ENCODE results near the gene HAND2.
A peak's percentile ranks its signal among the peaks of the same experiment; 100 is the strongest.

Gene HAND2

DNA sequence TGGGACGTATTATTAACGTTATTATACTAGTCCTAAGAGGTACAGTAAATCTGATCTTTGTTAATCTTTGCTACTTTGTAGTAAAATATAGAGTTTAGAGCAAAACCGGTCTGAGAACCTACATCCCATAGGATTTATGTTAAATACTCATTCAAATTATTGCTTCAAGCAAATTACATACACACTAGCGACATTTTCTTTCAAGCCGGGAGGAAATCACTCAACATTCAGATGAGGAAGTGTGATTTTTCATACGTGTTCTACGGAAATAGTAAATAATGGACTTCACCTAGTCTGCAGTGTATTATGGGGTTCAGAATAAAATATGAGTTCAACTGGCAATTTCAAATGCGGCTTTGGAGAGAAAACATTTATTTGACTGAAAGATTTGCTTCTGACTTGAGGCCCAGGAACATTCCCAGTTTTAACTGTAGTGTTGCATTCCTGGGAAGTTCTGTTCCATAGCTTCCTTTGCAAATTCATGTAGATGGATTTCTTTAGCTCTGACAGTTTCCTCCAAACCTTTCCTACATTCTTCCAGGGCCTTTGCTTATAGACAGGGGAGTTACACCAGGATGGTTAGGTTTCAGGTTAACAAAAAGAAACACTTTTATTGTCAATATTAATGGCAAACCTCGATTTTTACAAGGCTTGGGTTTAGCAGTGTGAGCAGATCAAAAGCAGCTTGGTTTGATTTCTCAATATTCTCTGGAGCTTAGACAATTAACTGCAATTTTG is 5.3 kb upstream of the HAND2 start:
- no peak for DNase-seq

DNA sequence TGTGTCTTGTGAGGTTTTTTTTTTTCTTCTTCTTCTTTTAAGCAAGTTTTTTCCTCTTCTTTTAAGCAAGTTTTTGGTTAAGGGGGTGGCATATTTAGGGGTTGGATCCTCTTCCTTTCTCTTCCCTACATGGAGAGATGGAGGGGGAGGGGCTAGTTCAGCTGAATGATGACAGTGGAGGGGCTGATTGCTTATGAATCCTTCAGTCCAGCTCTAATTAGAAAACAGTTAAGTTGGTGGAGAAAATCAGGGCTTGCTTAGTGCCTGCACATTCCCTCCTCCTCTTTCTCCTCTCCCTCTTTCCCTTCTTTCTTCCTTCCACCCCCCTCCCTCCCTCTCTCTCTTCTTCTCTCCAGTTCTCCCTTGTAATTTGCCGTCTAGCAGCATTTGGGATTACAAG is 4.4 kb upstream of the HAND2 start:
- DNase-seq, result no peak

DNA sequence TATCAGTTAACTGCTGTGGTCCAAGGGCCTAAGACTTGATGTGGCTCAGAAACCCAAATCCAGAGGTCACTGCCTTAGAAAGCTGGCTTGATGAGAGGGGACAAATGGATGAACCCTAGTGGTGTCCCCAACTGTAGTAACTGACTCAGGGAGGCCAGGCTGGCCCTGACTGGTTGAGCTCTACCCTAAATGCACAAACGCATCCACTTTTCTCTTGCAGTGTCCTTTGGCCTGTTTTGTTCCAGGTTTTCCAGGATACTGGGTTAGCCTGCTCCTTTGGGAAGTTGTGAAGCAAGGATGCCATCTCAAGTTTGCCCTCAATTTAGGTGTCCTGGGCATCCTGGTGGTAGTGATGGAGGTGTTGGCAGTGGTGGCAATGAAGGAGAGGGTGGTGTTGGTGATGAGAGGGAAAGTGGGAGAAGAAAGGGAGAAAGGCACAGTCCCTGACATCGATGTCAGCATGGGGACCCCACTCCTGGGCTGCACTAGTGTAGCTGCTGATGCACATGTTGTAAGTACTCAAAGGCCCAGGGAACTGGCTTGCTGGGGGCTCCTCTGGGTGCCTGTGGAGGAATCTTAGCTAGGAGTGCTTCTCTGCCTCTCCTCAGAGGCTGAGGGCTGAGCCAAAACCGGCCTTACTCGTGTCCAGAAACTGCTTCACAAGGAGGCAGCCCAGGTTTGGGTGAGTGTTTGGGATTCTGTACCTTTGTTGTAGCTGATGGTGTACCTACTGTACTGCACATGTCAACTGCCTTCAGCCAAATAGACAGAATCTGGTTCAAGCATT is 2.9 kb upstream of the HAND2 start:
- DNase-seq, result no peak

DNA sequence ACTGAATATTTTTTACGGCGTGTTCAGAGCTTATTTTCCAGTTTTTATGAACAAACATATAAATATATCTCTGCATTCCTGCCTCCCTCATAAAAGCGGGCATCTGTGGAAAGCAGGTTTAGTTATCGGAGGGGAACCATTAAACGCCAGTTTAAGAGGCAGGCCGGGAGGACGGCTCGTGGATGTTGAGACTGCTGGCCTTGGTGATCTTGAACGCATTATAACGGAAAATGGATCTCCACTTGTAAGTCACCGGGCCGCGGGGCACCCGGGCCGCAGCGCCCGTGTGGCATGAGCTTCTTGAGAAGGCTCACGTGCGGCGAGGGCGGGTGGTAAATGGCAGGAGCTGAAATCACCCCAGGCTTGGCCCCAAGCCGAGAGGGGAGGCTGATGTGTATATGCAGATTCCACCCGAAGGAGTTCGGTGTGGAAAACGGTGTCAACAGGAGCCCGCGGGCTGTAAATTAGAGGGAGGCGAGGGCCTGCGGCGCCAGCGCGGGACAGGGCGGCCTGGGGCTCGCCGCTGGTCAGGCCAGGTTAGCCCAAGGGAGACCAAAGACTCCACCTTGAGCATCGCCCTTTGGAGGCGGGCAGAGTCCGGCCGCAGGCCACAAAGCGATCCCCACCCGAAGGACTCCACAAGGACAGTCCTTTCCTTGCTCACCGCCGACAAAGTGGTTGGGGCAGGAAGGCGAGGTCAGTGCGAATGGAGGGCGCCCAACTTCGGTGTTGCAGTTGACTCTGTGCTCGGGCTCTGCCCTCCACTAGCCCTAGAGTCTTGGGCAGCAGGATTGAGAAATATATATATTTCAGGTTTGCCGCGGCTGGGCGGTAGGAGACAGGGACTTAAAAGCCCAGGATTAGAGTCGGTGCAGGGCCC is 1.3 kb upstream of the HAND2 start:
- no peak for DNase-seq

DNA sequence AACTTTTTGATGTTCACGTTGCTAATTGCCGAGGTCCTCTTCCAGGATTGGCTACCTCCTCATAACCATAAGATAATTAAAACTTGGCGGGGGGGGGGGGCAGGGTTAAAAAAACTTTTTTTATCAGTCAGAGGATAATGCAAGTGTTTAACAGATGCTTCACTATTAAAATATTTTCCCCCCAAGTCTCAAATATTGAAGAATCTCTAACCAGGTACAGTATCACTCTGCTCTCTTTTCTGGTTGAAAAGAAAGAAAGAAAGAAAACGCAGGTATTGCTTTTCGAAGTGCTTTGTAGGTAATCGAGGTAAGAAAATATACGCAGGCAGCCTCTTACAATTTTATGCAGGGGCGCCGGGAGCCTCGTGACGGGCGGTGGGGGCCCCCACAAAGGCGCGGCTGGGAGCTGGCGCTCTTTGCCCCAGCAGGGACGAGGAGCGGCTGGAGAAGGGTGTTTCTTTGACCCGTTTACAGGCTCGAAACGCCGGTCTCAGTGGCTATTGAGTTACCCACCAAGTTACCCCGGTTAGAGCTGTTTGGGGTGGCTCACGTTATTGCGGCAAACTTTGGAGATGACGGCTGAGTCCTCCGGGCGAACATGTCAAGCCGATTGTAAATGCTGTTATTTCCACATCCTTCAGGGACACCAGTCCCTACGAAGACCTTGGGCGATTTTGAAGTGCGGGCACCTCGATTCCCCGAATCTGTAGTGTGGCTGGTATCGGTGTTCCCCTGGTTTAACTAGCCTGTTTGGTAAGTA is 477 bp upstream of the HAND2 start:
- no peak for DNase-seq

DNA sequence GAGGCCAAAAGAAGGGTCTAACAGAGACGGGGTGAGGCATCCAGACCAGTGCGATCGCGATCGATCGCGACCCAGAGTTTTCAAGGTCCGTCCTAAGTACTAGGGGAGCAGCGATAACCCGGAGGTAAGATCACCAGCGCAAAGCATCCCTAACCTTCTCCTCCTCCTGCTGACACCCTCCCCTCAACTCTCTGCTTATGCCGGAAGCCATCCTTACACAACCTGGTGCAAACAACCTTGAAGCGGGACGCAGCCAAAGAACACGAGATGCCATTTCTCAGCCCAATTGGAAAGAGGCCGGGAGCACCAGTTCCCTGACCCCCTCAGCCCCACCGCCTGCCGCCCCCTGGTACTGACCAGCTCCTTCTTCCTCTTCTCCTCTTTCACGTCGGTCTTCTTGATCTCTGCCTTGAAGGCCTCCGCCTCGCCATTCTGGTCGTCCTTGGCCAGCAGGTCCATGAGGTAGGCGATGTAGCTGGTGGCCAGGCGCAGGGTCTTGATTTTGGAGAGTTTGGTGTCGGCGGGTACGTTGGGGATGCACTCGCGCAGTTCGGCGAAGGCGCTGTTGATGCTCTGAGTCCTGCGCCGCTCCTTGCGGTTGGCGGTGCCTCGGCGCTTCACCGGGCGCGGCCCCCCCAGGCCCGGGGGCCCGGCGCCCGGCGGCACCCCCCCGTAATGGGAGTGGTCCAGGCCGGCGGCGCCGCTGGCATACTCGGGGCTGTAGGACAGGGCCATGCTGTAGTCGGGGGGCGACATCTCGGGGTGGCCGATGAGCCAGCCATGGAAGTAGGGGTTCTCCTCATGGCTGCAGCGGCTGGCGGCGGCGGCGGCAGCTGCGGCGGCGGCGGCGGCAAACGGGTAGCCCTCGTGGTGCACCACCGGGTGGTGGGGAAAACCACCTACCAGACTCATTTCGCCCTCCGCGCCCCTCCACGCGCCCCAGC is 1.4 kb downstream of the HAND2 start:
- DNase-seq, result no peak

DNA sequence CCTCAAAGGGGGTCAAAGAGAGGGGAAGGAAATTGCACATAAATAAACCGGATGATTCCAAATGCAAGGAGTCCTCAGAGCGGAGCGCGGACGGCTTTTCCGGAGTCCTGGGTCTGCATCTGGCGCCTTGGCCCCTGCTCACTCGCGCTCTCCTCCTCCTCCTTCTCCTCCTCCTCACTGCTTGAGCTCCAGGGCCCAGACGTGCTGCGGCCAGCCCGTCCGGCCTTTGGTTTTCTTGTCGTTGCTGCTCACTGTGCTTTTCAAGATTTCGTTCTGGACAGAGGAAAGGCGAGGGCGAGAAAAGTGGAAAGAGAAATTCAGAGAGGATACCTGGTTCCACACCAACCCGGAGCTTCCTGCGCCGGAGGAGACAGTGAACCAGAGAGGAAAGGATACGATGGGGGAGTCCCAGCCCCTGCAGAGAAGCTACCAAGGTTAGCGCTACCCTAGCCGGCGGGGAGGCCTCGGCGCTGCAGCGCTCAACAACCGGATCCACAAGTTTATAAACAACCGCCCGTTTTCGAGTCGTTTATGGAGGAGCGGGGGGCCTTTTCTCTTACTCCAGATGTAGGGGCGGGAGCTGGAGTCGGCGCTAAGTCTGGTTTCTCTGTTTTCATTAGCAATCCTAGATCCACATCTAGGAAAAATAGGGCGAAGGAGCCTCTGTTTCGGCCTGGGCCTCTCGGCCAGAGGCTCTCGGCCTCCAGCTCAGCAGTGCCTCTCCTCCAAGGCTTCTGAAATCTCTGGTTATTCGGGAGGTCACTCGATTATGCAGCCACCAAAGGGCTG is 2.7 kb downstream of the HAND2 start:
- no peak for DNase-seq

DNA sequence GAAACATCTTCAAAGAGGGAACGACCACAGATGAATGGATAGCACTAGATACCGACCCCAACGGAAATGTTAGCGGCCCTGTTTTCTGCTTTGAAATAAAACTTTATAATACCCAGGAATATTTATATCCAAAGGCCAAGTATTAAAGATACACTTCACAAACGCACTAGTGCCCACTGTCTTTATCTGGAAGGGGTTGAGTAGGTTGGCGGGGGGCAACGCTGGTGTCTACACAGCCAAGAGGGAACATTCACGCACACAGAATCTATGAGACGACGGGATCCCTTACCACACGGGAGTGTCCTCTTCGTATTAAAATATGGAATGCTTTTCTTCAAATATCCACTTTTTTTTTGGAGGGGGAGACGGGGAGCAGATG is 3.3 kb downstream of the HAND2 start:
- DNase-seq, result no peak

DNA sequence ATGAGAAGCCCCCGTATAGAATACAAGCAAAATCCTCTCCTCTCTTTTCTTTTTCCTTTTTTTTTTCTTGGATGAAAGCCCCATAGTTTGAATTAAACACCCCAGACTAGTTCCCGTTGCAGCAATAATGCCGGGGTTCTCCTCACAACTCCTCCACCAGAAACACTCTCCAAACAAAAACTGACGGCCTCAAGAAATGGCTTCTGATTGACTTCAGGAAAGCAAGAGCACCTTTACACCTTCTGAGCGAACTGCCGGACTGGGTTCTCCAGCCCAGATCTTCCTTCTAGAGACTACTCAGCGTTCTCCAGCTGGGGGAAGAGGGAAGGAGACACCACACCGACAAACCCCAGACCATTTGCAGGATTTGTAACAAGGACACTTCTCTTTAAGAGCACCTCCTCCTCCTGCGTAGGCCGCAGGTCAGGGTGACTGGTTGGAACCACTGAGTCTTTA is 4.0 kb downstream of the HAND2 start:
- DNase-seq, result no peak

DNA sequence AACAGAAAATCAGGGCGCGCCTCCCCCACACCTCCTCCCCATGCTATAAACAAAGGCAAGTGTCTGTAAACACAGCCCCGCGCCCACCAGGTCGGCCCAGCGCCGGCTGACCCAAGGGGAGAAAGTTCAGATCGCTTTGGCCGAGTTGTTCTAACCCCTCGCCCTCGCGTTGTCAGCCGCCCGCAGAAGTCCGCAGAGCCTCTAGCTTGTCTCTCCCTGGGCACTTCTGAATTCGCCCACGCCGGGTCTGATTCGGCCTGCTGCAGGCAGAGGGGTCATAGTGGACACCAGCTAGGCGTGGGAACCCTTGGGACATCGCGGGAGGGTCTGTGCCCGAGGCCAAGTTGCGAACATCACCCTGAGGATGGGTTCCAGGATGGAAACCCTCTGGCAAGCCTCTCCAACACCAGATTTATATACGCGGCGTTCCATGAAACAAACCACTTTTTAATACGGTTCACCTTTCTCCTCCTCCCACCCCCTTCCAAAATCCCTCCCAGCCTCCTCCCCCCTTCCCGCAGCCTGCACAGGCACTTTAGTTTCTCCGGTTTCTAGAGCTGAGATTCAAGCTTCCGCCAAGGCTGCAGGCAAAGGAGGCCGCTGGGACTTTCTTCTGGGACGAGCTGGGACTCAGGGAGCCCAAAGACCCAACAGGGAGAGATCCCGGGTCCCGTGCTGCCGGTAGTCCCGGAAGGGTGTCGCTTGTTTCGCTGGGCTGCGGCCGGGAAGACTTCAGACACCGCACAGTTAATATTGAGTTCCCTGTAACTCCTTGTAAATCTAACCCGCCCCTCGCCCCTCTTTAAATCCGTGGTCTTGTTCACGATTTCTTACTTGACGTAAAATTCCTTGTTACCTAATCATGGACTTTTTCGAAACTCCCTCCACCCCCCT is 4.7 kb downstream of the HAND2 start:
- DNase-seq, result no peak

DNA sequence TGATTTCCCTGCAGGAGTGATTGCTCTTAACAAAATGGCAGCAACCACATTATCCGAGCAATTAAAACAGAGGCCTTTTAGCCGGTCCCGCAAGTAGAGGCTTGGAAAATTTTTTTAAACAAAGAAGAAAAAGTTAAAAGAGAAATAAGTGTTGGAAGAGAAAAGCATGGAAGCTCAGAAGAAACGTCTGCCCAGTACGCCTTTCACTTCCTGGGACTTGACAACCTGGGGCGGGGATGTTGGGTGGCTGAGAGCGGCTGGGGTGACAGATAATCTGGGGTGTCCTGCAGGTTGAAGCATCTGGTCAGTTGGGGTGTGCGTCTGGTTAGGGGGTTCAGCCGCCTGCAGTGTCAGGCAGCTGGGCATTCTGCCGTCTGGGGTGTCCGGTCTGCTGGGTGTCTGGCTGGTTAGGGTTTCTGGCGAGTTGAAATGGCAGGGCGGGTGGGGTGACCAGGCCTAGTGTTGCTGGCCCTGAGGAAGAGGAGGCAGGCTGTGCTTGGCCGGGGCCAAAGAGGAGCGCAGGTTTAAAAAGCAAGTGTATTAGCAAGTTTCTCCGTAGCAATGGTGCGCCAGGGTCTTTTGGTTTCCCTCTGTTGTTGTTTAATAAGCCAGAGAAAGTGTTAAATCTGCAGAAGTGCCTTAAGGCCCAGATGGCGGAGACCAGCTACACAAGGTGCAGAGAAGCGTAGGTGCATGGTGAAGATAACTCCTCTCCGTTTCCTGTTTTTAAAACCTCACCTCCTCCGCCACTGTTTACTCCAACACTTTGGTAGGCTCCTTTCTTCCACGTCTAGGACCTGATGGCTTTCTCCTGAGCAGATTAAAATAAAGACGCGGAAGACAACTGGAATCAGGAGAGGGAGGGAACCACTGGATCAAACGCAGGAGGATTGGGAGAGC is 5.6 kb downstream of the HAND2 start:
- no peak for DNase-seq

DNA sequence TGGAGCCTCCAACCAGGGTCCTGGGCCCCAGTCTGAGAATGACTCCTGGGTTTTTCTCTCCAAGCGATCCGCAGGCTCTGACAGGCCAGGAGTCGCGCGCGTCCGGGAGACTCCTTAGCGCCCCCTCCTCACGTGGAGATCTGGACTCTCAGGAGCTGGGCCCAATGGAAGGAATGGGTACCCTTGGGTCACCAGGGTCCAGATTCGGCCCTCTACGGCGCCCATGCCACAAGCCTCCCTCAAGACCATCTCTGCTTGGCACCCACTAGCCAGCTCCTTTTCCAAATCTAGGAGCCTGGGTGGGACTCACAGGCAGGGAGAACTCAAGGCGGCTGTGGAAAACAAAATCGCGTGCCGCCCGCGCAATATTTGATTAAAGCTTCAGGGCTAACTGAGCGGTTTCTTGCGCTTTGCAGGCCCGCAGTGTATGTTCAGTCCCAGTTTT is 7.1 kb downstream of the HAND2 start:
- no peak for DNase-seq

DNA sequence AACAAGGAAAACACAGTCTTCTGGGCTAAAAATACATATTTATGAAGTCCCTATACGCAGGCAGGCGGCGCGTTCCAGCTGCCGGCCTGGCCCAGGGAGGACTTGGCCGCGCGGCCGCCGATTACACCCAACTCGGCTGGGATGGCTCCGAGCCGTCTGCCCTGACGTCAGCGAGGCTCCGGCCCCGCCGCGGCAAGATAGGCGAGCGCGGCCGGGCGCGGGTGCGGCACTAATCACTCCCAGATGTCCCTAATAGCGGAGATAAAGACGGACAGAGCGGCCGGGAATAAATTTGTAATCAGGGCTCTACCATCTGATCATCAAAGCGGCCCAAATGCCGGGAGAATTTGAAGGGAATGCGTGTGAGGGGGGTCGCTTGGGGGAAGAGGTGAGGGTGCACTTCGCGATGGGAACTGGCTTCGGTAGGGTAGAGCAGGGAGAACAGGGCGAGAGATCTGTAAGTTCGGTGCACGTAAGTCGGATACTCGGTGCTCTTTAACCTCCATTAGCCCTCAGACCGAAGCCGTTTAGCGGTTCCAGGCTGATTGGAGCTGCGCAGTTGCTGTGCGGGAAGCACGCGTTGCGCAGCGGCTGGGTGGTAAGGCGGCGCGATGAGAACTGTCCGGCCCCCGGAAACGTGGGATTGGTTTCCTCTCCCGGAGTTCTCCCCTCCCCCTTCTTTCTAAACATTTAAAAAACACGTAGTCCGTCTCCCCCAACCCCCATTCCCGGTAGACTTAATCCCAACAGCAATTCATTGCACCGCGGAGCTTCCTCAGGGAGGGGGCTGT is 7.7 kb downstream of the HAND2 start:
- peak; percentile 58 for DNase-seq

DNA sequence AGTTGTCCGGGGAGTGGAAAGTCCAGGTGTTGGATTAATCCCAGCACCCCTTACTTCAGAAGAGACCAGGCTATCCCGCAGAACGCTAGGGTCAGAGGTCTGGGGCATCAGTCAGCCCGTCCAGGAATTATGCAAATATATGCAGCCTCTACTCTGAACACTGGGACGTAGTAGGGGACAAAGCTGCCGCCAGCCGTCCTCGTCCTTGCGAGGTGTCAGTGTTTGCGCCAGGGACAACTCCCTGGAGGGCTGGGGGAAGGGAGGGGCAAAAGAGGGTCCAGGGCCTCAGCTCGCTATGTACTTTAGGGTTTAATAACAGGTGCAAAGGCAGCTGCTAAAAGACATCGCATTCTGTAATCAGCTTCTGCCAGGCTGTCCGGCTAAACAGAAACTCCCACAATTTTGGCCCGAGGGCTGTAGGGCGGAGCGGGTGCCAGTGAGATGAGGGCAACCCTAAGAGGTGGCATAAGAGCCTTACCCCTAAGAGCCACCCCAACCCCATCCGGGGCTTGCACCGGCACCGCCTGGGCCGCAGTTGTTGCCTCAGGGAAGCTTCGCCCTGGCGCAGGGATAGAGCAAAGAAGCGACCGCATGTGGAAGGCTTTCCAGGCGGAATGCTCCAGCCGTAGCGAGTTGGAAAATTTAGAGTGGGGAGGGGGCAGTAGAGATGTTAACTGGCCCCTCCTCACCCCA is 8.4 kb downstream of the HAND2 start:
- DNase-seq, result no peak

DNA sequence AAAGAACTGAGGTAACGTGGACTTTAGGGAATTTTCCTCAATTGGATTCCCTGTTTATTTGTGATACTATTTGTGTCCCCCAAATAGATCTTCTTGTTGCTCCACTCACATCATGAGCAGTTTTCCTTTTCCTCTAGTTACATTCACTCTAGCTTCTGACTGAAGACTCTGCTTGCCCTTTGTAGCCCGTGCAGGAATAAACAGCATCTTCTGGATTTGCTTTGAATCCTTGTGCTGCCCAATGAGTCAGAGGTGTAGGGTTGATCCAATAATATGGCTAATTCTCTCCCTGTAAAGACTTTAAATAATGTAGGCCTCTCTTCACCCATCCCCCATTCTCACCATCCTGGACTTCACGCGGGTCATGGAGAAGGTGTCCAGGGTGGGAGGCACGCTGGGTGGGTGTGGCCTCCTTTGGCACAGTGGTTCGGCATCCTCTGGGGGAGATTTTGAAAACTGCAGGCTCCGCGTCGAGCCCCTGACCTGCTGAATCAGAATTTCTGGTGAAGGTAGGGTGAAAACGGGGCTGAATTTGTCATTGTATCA is 9.0 kb downstream of the HAND2 start:
- no peak for DNase-seq

Data from hematopoietic multipotent progenitor cell treated with erythropoietin and hydrocortisone succinate and interleukin-3 and kit ligand, for 8 days (in vitro differentiated cells).